HG02970 (cell line): ENCODE measurements around the gene ACTR1B.
"Not testable (repeated sequence)": the region's sequence is repeated elsewhere in the genome, so short reads cannot be mapped to it uniquely, and the experiment has no call there.

Experiments used
- ATAC-seq: cut with Tn5 transposase; IDR thresholded peaks from one replicate; pipeline ENCODE4 v1.9.1; 2021; ENCODE audit warnings: mild to moderate bottlenecking, moderate library complexity, moderate number of reproducible peaks; ENCODE audit not compliant: unreplicated experiment, low FRiP score

The ACTR1B gene

DNA sequence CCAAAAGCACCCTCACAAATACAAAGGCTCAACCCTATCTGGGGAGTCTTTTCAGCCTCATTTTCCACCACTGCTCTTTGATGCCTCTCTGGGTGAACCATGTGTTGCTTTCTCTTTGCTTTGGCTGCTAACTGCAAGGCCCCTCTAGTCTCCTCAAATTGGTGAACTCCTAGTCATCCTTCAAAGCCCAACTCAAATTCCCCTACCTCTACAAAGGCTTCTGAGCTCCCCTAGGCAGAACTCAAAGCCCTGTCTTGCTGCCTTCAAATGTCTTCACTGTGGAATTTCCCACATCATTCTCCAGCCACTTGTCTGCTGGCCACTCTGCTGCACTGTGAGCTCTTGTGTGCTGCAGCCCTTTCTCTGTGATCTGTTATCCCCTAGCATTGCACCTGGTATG is 40.9 kb downstream of the ACTR1B start:
- not testable (repeated sequence) for ATAC-seq

DNA sequence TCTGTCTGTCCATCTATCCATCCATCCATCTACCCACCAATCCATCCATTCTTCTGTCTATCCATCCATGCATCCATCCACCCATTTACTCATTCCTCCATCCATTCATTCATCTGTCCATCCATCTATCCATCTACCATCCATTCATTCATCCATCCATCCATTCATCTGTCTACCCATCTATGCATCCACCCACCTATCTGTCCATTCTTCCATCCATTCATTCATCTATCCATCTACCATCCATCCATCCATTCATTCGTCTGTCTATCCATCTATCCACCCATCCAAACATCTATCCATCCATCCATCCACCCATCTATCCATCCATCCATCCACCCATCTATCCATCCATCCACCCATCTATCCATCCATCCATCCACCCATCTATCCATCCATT is 43.4 kb downstream of the ACTR1B start:
- ATAC-seq, result not testable (repeated sequence)

DNA sequence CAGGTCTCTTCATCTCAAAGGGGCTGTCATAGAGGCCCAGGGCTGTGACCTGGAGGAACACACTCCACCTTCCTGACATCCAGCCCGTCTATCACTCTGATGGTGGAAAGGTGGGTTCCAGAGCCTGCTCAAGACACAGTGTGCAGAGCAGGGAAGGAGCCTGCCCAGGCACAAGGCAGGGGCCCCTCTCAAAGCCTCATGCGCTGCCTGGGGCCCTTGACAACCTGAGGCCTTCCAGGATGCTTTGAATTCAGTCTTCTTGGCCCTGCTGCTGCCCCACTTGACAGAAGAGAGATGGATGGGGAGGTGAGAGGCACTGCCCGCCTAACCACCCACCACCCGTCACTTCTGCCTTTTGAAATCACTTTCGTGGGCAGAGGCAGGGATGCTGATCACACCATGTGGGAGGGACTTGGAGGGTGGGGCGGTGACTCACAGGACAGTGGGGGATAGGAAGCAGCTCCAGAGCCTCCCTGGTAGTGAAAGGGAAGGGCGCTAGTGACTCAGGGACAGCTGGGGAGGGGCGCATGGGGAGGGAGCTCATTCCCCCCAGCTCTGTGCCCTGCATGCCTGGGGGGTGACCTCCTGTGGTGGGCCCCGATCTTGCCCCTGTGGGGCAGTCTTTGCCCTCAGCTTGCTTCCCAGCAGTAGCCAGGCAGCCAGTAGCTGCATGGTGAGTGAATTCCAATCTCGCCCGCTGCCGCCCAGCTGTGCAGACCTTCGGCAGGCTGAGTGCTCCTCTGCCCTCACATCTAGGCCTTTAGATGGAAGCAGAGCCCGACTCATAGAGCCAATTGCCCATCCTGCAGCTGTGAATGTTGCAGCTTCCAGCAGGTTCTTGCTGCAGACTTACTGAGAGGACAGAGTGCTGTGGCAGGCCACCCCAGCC is 44.7 kb downstream of the ACTR1B start:
- ATAC-seq, result not testable (repeated sequence)

DNA sequence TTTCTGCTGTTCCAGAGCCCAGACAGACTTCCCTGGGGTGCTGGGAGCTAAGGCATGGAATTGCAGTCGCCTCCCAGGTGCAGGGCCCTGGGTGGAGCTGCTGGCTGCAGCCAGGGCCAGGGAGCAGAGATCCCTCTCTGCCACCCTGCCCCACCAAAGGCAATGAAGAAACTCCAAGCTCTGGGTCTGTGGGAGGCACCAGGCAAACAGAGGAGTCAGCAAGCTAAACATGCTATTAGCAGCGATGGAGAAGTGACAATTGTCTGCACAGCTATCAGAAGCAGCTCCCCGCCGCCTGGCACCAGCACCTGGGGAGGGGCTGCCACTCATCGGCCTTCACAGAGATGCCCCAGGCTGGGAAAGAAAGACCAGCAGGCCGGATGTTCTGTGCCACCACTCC is 45.9 kb downstream of the ACTR1B start:
- no peak for ATAC-seq

DNA sequence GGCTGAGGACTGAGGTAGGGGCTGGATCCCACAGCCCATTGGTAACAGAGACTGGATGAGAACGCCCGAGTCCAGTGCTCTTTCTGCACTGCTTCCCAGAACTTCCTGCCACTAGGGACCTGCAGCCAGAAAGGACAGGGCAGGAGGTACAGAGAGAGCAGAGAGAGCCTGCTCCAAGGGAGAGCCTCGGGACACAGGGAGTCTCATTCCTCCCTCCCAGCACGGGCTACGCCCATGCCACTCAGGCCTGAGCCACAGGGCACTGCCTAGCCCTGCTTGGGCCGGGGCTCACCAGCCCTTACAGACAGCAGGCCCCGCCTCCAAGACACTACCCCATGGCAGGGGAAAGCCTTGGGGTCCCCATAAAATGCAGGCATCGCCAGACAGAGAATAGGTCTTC is 48.1 kb downstream of the ACTR1B start:
- ATAC-seq, result not testable (repeated sequence)

DNA sequence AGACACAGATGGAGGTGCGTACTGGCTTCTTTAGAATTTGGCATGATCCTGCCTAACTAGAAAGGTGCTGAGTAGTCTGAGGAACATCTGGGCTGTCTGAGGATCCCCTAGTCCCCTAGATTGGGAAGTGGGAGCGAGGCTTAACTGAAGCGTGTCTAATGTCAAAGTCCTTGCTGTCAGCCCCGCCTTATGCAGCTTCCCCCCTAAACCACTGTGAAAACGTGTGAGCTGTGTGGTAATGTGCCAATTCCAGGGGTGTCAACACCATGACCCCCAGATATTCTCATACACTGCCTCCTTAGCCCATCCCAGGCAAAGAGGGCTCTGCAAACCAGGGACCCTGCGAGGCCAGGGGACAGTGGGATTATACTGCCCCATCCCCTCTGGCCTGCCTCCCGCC is 51.9 kb downstream of the ACTR1B start:
- not testable (repeated sequence) for ATAC-seq

DNA sequence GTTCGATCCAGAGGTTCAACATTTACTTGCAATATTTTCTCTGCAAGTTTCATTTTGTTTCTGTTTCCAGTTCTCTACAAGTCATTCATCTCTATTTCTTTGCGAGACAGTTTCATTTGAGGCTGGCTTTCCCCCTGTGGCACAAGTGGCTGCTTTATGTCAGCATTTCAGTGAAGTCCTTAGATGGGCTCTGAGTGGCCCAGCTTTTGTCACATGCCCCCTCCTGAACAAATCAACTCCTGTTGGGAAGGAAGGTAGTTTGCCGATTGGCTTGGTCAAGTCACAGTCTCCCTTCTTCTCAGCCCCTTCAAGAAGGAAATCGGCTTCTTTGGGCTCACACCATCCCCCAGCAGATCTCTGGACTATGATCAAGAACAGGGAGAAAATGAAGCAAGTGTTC is 55.1 kb downstream of the ACTR1B start:
- ATAC-seq, result not testable (repeated sequence)
